ENCODE measurements around the gene EXOC6B. TPM values are rescaled to one million over a fixed set of nuclear protein-coding genes. Genes with fewer than 3 reads are reported as not detected.

EXOC6B gene
- total and polyA plus RNA-seq, 2 of the 8 experiments (the other 6 are each of a cell fraction or from before 2014, with no cell fraction given): 13.5 to 33.0 TPM

GRCh38 chr2:72727356-72727755 lies 98.5 kb downstream of the EXOC6B start:
- DNase-seq (ENCODE audit: low read depth in 1 of 2, low spot score in 2 of 2): no peak
- ChIA-PET POLR2A (ENCODE audit: partially characterized antibody) (no interaction called here), CTCF (ENCODE audit: partially characterized antibody) (no interaction called here)
- no peaks in the 10 kb centered on the region for H3K36me3 ChIP-seq (ENCODE audit: control insufficient read depth in 2 of 4, insufficient read depth in 4 of 4, low read length in 3 of 4)
- H3K23me2 ChIP-seq (ENCODE audit: low read depth, low read length): no peaks in the 10 kb centered on the region
- no peak overlapping the region for H3K56ac ChIP-seq (replicated peaks; ENCODE audit: insufficient read length, low read depth, low read length)
- no peak for FAIRE-seq
- H2AFZ ChIP-seq (ENCODE audit: low read length): no peak overlapping the region
- H3K14ac ChIP-seq (ENCODE audit: insufficient read length): no peak overlapping the region
- H3K4me2 ChIP-seq (ENCODE audit: insufficient read depth in 1 of 2, low read depth in 2 of 2, low read length in 2 of 2): no peak overlapping the region
- H3K79me2 ChIP-seq (ENCODE audit: control insufficient read depth in 1 of 2, insufficient read depth in 2 of 2, low read length in 2 of 2): no peaks in the 10 kb centered on the region
- H3K9me3 ChIP-seq (ENCODE audit: insufficient read depth in 2 of 2, low read depth in 1 of 2, low read length in 1 of 2): no peaks in the 10 kb centered on the region
- no peak overlapping the region for H4K5ac ChIP-seq (ENCODE audit: insufficient read length, low read depth, low read length)
- no peak overlapping the region for H4K91ac ChIP-seq (replicated peaks; ENCODE audit: insufficient read length, low read length)
- no peak overlapping the region for H2AK5ac ChIP-seq (ENCODE audit: low read depth, low read length)
- H3K79me1 ChIP-seq (ENCODE audit: low read depth, low read length): no peaks in the 10 kb centered on the region
- no peaks in the 10 kb centered on the region for H3K4me1 ChIP-seq (replicated peaks in 1 of 4; ENCODE audit: control insufficient read depth in 3 of 4, insufficient read depth in 4 of 4, low read length in 3 of 4)
- H3K27ac ChIP-seq (ENCODE audit: low read depth, low read length): no peak overlapping the region
- no peaks in the 10 kb centered on the region for H3K27me3 ChIP-seq (replicated peaks in 1 of 4; ENCODE audit: control insufficient read depth in 3 of 4, extremely low read depth in 1 of 4, insufficient read depth in 3 of 4, low read length in 3 of 4)
- no peak overlapping the region for H2BK120ac ChIP-seq (replicated peaks; ENCODE audit: low read depth, low read length)
- no peak overlapping the region for H3K9ac ChIP-seq (replicated peaks in 1 of 4; ENCODE audit: extremely low read depth in 1 of 4, low read depth in 3 of 4, low read length in 3 of 4)
- no peak overlapping the region for H2BK12ac ChIP-seq (ENCODE audit: low read depth, low read length)
- H4K20me1 ChIP-seq (replicated peaks in 1 of 2; ENCODE audit: control insufficient read depth in 1 of 2, insufficient read depth in 2 of 2, low read length in 2 of 2): no peaks in the 10 kb centered on the region
- no peak overlapping the region for H2BK5ac ChIP-seq (ENCODE audit: low read depth, low read length)
- H2BK20ac ChIP-seq (ENCODE audit: low read length): no peak overlapping the region
- H3K23ac ChIP-seq (ENCODE audit: insufficient read length): no peak overlapping the region
- H3K4me3 ChIP-seq (ENCODE audit: extremely low read depth in 1 of 4, insufficient read depth in 2 of 4, low read depth in 3 of 4, low read length in 4 of 4): no peak overlapping the region
- WGBS, 2 experiments (ENCODE audit: extremely low coverage in 1 of 2, insufficient coverage in 1 of 2, insufficient read length in 1 of 2, insufficient replicate concordance in 2 of 2, low coverage in 1 of 2, low lambda C conversion rate in 2 of 2, missing lambda C conversion rate in 1 of 2): 94% methylated on average over 4 of the region's 4 CpGs; no CpG with 5 or more reads in 1 of the 2 experiments
- H3K18ac ChIP-seq (ENCODE audit: extremely low read depth, low read length): no peak overlapping the region
- no peak overlapping the region for H3K4ac ChIP-seq (replicated peaks; ENCODE audit: insufficient read length, low read depth, low read length)
- H4K8ac ChIP-seq (ENCODE audit: extremely low read depth, insufficient read depth, low read length): no peak overlapping the region
- no peak overlapping the region for H2BK15ac ChIP-seq (ENCODE audit: low read length)
- TF ChIP-seq GABPA (IDR thresholded peaks at IDR 0.05; ENCODE audit: borderline replicate concordance, insufficient read depth, low read length): no peak
- TF ChIP-seq CBX5 (IDR thresholded peaks at IDR 0.05; ENCODE audit: low read depth, low read length): no peak
- TF ChIP-seq CEBPB (IDR thresholded peaks at IDR 0.05; ENCODE audit: low read depth, low read length): no peak
- TF ChIP-seq SIN3A (conservative IDR thresholded peaks at IDR 0.05 in 1 of 2, IDR thresholded peaks at IDR 0.05 in 1 of 2; ENCODE audit: low read depth in 1 of 2, low read length in 2 of 2): no peak
- no peak for TF ChIP-seq SP2 (IDR thresholded peaks at IDR 0.05; ENCODE audit: low read length)
- TF ChIP-seq ASH2L (IDR thresholded peaks at IDR 0.05; ENCODE audit: low read length): no peak
- TF ChIP-seq RAD21 (IDR thresholded peaks at IDR 0.05 in 1 of 2, conservative IDR thresholded peaks at IDR 0.05 in 1 of 2; ENCODE audit: low read depth in 2 of 2, low read length in 2 of 2): no peak
- no peak for TF ChIP-seq YY1 (IDR thresholded peaks at IDR 0.05; ENCODE audit: low read depth, low read length)
- no peak for TF ChIP-seq EGR1 (IDR thresholded peaks at IDR 0.05; ENCODE audit: borderline replicate concordance, low read depth, low read length)
- no peak for TF ChIP-seq POLR2A (IDR thresholded peaks at IDR 0.05; ENCODE audit: control extremely low read depth in 1 of 2, low read depth in 2 of 2, low read length in 2 of 2)
- TF ChIP-seq ATF3 (IDR thresholded peaks at IDR 0.05; ENCODE audit: insufficient read depth, low read depth, low read length): no peak
- TF ChIP-seq CBX8 (IDR thresholded peaks at IDR 0.05; ENCODE audit: borderline replicate concordance, low read depth, low read length): no peak
- no peak for TF ChIP-seq NRF1 (IDR thresholded peaks at IDR 0.05; ENCODE audit: low read depth, low read length)
- TF ChIP-seq HDAC2 (IDR thresholded peaks at IDR 0.05; ENCODE audit: borderline replicate concordance in 1 of 2, low read depth in 2 of 2, low read length in 2 of 2): no peak
